GM19324 (cell line): ENCODE results near the gene MIDN.

Experiments used
- ATAC-seq: cut with Tn5 transposase; IDR thresholded peaks from one replicate; pipeline ENCODE4 v1.9.1; 2021; ENCODE audit warnings: mild to moderate bottlenecking, moderate library complexity; ENCODE audit not compliant: unreplicated experiment, low FRiP score

MIDN gene

DNA sequence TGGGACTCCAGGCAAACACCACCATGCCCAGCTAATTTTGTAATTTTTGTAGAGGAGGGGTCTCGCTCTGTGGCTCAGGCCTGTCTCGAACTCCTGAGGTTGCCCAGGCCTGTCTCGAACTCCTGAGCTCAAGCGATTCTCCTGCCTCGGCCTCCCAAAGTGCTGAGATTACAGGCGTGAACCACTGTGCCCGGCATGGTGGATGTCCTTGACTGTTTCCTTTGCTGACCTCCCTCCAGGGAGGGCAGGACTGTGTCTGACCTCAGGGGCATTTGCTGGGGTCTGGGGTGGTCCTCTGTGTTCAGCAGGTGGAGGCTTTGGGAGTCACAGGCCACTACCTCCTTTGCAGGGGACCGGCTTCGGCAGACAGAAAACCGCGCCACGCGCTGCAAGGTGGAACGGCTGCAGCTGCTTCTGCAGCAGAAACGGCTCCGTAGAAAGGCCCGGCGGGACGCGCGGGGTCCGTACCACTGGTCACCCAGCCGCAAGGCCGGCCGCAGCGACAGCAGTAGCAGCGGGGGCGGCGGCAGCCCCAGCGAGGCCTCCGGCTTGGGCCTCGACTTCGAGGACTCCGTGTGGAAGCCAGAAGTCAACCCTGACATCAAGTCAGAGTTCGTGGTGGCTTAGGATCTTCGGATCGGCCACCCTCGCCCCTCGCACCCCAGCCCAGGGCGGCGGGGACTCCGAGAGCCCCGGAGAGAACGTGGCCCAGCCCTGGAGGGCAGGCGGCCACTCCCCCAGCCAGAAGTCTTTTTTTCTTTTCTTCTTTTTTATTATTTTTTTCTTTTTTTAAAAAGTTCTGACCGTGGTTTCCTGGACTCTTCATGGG lies 8.5 kb downstream of the MIDN start:
- ATAC-seq: no peak

GRCh38 chr19:1257475-1258162 lies 9.2 kb downstream of the MIDN start:
- no peak for ATAC-seq

DNA sequence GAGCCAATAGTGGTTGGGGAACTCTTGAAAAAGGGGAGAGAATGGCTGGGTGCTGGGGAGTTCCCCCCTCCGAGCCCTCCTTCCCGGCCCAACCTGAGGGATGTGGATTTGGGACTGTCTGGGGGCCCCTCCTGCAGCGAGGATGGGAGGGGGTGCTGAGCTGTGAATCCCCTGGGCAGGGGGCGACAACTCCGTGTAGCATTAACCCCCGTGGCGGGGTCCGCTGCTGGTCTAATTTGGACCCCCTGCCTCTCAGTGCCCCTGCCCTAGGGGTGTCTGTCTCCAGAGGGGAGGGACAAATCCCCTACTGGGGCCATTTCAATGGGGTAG lies 9.7 kb downstream of the MIDN start:
- ATAC-seq: no peak

DNA sequence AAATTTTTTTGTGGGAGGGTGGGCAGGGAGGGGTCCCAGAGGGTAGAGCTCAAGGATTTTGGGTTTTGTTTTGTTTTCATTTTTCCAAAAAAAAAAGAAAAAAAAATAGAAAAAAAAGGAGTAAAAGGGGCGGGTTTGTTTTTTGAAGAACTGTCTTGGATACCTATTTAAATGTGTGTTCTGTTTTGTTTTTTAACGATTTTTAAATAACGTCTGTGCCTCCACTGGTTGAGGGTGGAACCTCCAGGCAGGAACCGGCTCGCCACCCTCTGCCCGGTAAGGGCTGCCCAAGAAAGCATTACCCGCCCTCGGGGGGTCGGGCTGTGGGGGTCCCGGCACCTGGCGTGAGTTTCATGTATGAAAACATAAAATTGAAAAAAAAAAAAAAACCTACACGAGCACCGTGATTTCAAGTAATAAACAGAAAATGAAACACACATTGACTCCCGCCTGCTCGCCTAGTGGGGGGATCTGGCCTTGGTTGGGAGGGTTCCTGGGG lies 10.4 kb downstream of the MIDN start:
- no peak for ATAC-seq

DNA sequence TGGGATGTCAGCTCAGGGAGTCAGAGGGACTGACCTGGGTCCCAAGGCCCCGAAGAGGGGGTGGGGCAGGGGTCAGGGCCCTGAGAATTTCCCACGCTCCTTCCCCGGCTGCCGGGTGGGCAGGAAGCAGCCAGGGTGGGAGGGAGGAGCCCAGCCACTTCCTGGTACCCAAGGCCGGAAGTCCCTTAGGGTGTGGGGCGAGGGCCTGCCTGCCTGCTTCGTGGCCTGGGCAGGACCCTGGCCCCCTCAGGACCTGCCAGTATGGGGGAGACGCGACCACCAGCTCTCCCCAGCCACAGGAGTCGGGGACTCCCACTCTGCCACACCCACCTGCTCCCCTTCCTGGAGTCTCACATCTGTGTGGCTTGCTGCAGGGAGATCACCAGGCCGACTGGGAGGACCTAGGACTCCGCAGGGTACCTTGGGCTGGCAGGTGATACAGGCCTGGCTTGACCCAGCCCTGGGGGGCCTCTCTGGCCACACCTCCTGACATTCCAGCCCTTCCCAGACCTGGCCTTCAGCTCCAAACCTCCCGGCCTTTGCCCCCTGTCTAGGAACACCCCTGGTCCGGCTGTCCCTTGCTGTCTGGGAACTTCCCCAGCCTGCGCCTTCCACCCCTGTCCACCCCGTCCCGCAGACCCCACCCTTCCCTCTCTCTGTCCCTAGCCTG lies 11.0 kb downstream of the MIDN start:
- no peak for ATAC-seq

GRCh38 chr19:1259876-1260748 lies 11.7 kb downstream of the MIDN start:
- ATAC-seq: peak; percentile 12

DNA sequence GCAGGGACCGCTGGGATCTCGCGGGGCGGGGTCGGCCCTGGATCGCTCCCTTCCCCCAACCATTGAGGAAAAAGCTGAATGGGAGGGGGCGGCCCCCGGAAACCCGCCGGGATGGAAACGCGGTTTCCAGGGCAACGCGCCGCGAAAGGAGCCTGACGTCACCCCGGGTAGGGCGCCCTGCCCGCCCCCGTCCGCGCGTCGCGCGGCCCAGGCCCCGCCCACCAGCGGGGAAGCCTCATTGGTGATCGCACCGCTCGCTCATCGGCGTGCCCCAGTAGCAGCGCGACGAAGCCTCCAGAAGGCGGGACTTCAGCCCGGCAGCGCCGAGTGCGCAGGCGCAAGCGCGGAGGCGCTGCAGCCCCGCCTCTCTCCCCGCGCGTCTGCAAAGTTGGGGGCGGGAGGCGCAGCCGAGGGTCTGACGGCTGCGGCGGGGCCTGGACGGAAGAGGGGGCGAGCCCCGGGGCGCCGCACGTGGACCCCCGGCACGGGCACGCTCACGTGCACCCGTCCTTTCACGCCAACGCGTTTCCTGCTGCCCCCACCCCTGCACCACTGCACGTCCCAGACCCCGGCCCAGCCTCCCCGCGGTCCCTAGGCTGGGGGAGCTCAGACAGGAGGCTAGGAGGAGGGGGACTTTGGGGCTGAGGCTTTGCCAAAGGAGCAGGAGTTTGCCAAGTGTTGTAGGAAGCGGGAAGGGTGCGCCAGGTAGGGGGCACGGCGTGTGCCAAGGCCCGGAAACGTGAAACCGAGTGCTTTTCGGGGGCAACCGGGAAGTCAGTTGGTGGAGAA lies 12.6 kb downstream of the MIDN start:
- peak; percentile 74 for ATAC-seq

DNA sequence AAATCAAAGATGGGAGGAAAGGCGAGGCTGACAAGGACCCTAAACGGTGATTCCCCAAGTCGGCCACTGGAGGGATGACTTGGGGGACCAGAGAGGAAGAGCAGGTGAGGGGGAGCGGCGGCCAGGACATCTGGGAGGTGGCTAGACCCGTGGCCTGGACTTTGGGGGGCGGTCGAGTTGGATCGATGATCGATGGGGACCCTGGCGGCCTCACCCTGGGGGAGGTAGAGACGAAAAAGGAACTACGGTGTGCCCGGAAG lies 13.1 kb downstream of the MIDN start:
- no peak for ATAC-seq

DNA sequence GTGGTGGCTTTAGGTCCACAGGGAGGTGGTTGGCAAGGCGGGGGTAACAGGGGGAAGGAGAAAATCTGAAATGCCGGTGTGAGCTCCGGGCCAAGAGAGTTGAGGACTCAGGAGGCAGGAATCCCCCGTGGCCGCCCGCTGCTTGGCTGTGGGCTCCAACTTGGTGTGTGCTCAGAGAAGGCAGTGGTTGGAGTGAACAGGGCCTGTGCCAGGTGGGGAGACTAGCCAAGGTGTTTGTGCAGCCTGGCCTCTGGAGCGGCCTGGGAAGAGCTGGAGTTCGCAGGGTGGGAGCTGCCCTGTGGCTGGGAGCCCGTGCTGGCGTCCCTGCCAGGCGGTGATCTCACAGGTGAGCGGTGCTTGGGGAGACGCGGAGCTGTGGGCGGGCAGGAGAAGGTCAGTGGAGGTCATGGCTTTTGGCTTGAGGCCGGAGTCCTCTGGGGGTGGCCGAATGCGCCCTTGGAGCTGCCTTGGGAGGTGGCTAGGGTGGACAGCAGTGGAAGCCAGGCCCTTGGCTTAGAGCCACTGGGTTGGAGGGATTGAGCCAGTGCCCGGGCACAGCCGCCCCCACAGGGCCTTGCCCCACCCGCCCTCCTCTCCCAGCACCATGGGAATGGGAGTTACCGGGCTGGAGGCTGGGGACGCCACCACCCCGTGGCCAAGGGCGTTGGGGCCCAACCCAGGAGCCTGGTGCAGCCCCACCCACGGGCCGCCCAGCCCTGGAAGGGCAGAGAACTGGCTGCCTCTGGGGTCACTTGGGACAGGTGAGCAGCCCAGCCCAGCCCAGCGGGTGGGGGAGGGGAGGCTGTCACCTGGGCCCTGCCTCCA lies 13.6 kb downstream of the MIDN start:
- no peak for ATAC-seq

DNA sequence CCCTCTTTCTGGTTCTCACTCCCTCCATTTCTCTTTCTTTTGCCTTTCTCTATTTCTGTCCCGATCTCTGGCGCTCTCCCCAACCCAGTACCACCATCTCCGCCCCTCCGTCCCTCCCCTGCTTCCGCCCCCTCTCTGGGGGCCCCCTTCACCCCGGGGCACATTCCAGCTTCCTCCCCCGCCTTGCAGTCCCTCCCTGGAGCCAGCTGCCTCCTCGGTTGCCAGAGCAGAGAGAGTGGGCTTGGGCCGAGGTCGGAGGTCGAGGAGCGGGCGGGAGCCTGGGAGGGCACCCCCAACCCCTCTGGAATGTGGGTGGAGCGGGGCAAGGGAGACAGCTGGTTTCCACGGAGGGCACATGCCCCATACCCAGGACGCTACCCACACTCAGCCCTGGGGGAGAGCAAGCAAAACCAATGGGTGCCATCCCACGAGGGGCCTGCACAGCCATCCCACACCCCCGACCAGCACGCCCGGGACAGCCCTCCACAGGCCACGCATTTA lies 14.3 kb downstream of the MIDN start:
- no peak for ATAC-seq

DNA sequence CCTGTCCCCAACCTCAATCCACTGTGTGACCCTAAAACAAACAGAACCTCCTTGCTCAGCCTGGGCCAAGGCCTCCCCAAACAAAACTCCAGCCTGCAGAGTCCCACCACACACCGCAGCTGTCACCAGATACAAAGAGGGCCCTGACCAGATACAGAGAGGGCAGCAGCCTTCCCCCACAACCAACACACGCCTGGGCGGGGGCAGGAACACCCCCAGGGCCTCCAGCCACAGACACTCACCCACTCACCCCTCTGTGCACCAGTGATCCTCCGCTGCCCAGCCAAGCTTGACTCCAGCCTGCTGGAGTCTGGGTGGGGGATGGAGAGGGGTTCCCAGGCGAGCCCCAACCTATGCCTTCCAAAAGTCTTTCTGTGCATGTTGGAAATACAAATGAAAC lies 14.8 kb downstream of the MIDN start:
- ATAC-seq: no peak

GRCh38 chr19:1264801-1265614 lies 16.6 kb downstream of the MIDN start:
- no peak for ATAC-seq

DNA sequence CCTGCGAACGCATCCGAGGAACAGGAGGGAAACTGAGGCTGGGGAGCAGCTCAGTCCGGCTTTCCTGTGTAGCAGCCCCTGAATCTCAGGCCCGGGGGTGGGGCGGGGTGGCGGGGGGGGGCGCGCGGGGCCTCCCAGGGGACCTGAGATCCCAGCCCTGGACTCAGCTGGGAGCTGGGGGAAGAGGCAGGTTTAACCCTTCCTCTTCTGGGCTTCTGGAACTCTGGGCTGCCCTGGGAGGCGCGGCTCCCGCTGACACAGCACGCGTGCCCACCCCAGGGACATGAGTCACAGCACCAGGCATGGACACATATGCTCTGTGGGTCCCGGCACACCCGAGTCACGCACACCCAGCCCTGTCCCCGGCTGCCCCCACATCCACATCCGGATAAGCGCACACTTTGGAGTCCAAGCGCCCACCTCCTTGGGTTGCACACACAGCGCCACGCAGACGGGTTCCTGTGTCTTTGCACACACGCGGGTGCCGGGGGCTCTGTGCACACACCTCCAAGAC lies 17.3 kb downstream of the MIDN start:
- no peak for ATAC-seq

GRCh38 chr19:1266129-1266915 lies 17.9 kb downstream of the MIDN start:
- peak; percentile 43 for ATAC-seq

DNA sequence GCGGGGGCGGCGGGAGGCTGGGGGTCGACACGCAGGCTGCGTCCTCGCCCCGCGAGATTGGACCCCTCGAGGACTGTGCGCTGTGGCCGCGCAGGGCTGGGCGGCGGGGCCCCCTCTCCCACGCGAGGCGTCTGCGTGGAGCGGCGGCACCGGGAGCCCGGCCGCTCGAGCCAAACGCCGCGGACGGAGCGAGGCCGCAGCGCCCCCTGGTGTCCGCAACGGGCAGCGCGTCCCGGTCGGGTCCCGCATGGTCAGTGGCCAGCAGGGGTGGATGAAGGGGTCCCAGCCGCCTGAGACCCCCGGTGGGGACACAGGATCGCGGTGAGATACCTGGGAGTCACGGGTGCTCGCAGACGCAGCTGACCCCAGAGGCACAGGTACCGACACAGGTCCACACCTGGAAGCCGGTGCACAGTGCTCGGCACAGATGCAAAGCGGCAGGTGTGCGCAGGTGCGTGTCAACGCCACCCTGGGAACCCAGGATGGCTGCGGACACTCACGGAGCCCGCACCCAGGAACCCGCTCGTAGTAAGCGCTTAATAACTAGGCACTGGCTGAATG lies 18.6 kb downstream of the MIDN start:
- peak; percentile 27 for ATAC-seq

DNA sequence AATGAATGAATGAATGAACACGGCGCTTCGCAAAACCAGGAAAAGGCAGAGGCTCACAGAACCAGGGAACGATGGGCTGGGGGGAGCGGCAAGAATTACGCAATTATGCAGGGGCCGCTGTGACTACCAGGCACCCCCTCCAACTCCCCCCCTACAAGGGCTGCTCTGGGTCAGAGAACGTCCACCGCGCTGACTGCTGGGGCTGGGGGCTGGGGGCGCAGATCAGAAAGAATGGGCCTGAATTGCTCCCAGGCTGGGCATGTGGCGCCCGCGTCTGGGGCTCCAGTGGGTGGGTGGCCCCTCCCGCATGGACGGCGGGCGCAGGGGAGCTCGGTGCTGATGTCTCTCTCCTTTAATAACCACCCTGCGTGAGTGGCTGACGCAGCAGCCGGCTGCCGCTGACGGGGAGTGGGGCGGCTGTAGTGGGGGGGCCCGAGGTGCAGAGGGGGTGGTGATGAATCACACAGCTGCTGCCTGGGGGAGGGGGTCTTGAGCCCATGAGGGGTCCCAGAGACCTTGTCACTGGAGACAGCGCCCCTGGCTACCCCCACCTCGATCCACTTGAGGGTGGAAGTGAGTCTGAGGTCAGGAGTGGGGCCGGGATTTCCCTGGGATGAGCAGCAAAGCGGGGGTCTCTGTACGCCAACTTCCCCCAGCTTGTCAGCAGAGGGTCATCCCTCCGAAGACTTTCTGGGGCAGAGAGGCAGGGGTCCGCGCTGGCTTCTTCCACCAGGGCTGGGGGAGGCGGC lies 19.3 kb downstream of the MIDN start:
- no peak for ATAC-seq
